Body of pancreas (tissue), 4 donors: ENCODE results near the gene MRFAP1L1. TPM values are rescaled to one million over a fixed set of nuclear protein-coding genes. Genes with fewer than 3 reads are reported as not detected.

Experiments used
- ATAC-seq: fragments of 150-250 bp; one replicate; pipeline ENCODE4 v1.9.1; 2016
- DNase-seq, 4 donors: peaks; one replicate each; pipeline ENCODE4 v3.0.0-alpha.2; 2019
- H3K27ac ChIP-seq, 4 donors: fragments of 200-600 bp; sonication (generic); 1 replicate in 3 of 4; 2 replicates in 1 of 4; pipeline versions ENCODE4 v1.5.1 to v1.6.1; 2016 to 2019; ENCODE audit warnings: mild to moderate bottlenecking in 1 of 4, mixed read lengths in 1 of 4, moderate library complexity in 1 of 4
- H3K27me3 ChIP-seq, 2 donors: fragments of 200-600 bp; sonication (generic); one replicate each; pipeline ENCODE4 v1.6.0; 2016; ENCODE audit warnings: mild to moderate bottlenecking in 1 of 2
- H3K36me3 ChIP-seq, 2 donors: fragments of 200-600 bp; sonication (generic); replicated peaks in 1 of 2; 2 replicates each; pipeline ENCODE4 v1.5.1; 2016; ENCODE audit warnings: low read depth in 2 of 2; ENCODE audit not compliant: insufficient read depth in 1 of 2
- H3K4me1 ChIP-seq: fragments of 200-600 bp; sonication (generic); one replicate; pipeline ENCODE4 v1.6.0; 2016
- H3K4me3 ChIP-seq, 2 donors: fragments of 200-600 bp; sonication (generic); 1 replicate in 1 of 2; 2 replicates in 1 of 2; pipeline ENCODE4 v1.5.1; 2016 to 2019
- H3K9me3 ChIP-seq, 3 donors: fragments of 200-600 bp; sonication (generic); 1 replicate in 2 of 3; 2 replicates in 1 of 3; pipeline ENCODE4 v1.5.1; 2016
- CTCF ChIP-seq, 7 experiments: fragments of 450-650 bp in 4 of 7; fragments of 200-600 bp in 3 of 7; sonication (generic) in 3 of 7; IDR thresholded peaks; one replicate each; pipeline ENCODE4 v1.5.1; 2016 to 2019; ENCODE audit warnings: antibody characterized with exemption in 7 of 7
- POLR2A ChIP-seq, 3 donors: fragments of 450-650 bp; IDR thresholded peaks; one replicate each; pipeline ENCODE4 v1.6.1; 2016; ENCODE audit warnings: antibody characterized with exemption in 3 of 3, mild to moderate bottlenecking in 2 of 3
- WGBS, 2 donors: methylation state at CpG; one replicate each; pipeline ENCODE4 v1.1.5; 2017; 5-methylcytosine and 5-hydroxymethylcytosine counted together
- intact Hi-C: fragments of 100-400 bp; cut with DNase I; formaldehyde crosslinking; loops from one replicate; pipeline ENCODE4 v1.15.1; 2023
- total RNA-seq, 2 donors: library from RNA; depleted of rRNA; stranded (reverse); fragments of >200 nt; gene quantifications; one replicate each; pipeline ENCODE4 v1.1.0, GENCODE V29; 2016

Gene MRFAP1L1
- total RNA-seq, 2 donors from 2014 or later: 34.3 to 44.1 TPM

GRCh38 chr4:6734165-6734786 is 24.6 kb upstream of the MRFAP1L1 start:
- no peak overlapping the region for H3K4me3 ChIP-seq
- no peaks in the 10 kb centered on the region for H3K36me3 ChIP-seq
- DNase-seq (no peak), ATAC-seq (no peak)
- 76 to 80% methylated on average over 16 of the region's 16 CpGs for WGBS, 2 donors
- no peaks in the 10 kb centered on the region for H3K4me1 ChIP-seq
- no peaks in the 10 kb centered on the region for H3K27me3 ChIP-seq
- H3K9me3 ChIP-seq: no peaks in the 10 kb centered on the region
- no peak overlapping the region for H3K27ac ChIP-seq
- intact Hi-C loops: no loop called here
- TF ChIP-seq POLR2A (IDR thresholded peaks at IDR 0.05) (no peak), CTCF (IDR thresholded peaks at IDR 0.05) (no peak)

- intact Hi-C loops: no loop called here
- no peak for TF ChIP-seq CTCF (IDR thresholded peaks at IDR 0.05)
- TF ChIP-seq POLR2A (IDR thresholded peaks at IDR 0.05): no peak
- DNase-seq: no peak
- no peaks in the 10 kb centered on the region for H3K4me1 ChIP-seq
- H3K36me3 ChIP-seq: no peaks in the 10 kb centered on the region
- WGBS, 2 donors: 69 to 77% methylated on average over 14 to 27 of the region's 27 CpGs
- no peak overlapping the region for H3K4me3 ChIP-seq
- H3K27ac ChIP-seq: no peak overlapping the region
- ATAC-seq: no peak
- no peaks in the 10 kb centered on the region for H3K27me3 ChIP-seq
- no peaks in the 10 kb centered on the region for H3K9me3 ChIP-seq
Measured at GRCh38 chr4:6733358-6734164, 23.9 kb upstream of the MRFAP1L1 start.

GRCh38 chr4:6732441-6733357 is 23.0 kb upstream of the MRFAP1L1 start:
- 77 to 80% methylated on average over 7 to 21 of the region's 21 CpGs for WGBS, 2 donors
- no peaks in the 10 kb centered on the region for H3K27me3 ChIP-seq
- peak in 3 of 4 donors; percentile 37 to 55 (median 44) for DNase-seq
- peak; percentile 65 for ATAC-seq
- no peaks in the 10 kb centered on the region for H3K4me1 ChIP-seq
- no peak overlapping the region for H3K27ac ChIP-seq
- TF ChIP-seq POLR2A (IDR thresholded peaks at IDR 0.05): no peak
- TF ChIP-seq CTCF (IDR thresholded peaks at IDR 0.05): no peak
- no peaks in the 10 kb centered on the region for H3K9me3 ChIP-seq
- no peak overlapping the region for H3K4me3 ChIP-seq
- intact Hi-C loops: no loop called here
- H3K36me3 ChIP-seq: no peaks in the 10 kb centered on the region

DNA sequence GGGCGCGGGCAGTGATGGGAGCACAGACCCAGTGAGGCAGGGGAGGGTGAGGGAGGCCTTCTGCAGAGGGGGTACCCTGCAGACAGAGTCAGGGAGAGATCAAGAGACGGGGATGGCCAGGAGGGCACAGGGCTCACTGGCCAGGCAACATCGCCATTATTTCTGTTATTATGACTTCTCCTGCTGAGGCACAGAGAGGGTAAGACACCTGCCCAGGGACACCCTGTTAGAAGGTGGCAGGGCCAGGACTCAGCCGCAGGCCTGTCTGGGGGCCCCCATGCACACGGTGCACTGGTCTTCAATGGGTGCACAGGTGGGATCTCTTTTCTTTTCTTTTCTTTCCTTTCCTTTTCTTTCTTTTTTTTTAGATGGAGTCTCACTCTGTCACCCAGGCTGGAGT is 22.1 kb upstream of the MRFAP1L1 start:
- WGBS, 2 donors: 86 to 88% methylated on average over 5 to 6 of the region's 6 CpGs
- Histone ChIP-seq H3K9me3 (no peaks in the 10 kb centered on the region), H3K27me3 (no peaks in the 10 kb centered on the region), H3K4me3 (no peak overlapping the region), H3K36me3 (no peaks in the 10 kb centered on the region), H3K27ac (no peak overlapping the region), H3K4me1 (no peaks in the 10 kb centered on the region)
- intact Hi-C loops: no loop called here
- no peak for ATAC-seq
- TF ChIP-seq POLR2A (IDR thresholded peaks at IDR 0.05) (no peak), CTCF (IDR thresholded peaks at IDR 0.05) (no peak)
- no peak for DNase-seq
